HL-60 (cell line): Measurements from ENCODE around the gene NUDT15.

Experiments used
- DNase-seq, 2 experiments: peaks; one replicate each; pipeline ENCODE4 v3.0.0-alpha.2; 2010 to 2020; ENCODE audit warnings: low read depth in 1 of 2, low spot score in 1 of 2
- H3K27ac ChIP-seq: fragments of 250-450 bp; sonication (Bioruptor Pico); replicated peaks from 2 replicates; pipeline ENCODE4 v1.5.1; 2020; ENCODE audit warnings: mild to moderate bottlenecking, moderate library complexity
- H3K27me3 ChIP-seq: fragments of 250-450 bp; sonication (Bioruptor Pico); 2 replicates; pipeline ENCODE4 v1.5.1; 2021; ENCODE audit warnings: mild to moderate bottlenecking, moderate library complexity; ENCODE audit not compliant: insufficient read depth, poor library complexity, severe bottlenecking
- H3K4me3 ChIP-seq: replicated peaks from 2 replicates; pipeline ENCODE4 v1.5.1; 2011; ENCODE audit warnings: mild to moderate bottlenecking, control low read depth, low read length; ENCODE audit not compliant: insufficient read depth
- GABPA ChIP-seq: IDR thresholded peaks from 2 replicates; pipeline ENCODE4 v1.6.1; 2012; ENCODE audit warnings: low read depth
- POLR2AphosphoS5 ChIP-seq: IDR thresholded peaks from 2 replicates; pipeline ENCODE4 v1.6.1; 2012; ENCODE audit warnings: low read depth
- REST ChIP-seq: IDR thresholded peaks from 2 replicates; pipeline ENCODE4 v1.6.1; 2012; ENCODE audit warnings: low read depth; ENCODE audit not compliant: insufficient replicate concordance
- SPI1 ChIP-seq: IDR thresholded peaks from 2 replicates; pipeline ENCODE4 v1.6.1; 2012; ENCODE audit warnings: low read depth, mild to moderate bottlenecking, borderline replicate concordance
- TF ChIP-seq, protein P1 (sequence below): IDR thresholded peaks from one replicate; pipeline ENCODE4 v1.5.1; 2011; ENCODE audit warnings: low read length, control low read depth, inconsistent platforms; ENCODE audit not compliant: insufficient read depth

Gene NUDT15

DNA sequence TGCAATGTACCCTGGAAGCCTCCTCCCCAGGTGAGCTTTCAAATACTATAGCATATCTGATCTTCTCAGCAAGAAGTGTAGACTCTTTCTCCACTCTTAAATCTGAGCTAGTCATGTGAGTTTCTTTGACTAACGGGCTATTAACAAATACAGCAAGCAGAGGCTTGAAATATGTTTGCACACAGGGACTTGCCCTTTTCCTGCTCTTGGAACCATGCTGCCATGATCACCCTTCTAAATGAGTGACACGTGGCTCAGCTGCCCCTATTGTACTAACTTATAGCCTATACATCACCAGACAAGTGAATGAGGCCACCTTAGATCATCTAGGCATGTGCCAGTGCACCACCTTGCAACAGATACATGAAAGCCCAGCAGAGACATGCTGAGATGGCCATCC lies 23.2 kb upstream of the NUDT15 start:
- DNase-seq: no peak
- no peak overlapping the region for H3K4me3 ChIP-seq
- TF ChIP-seq POLR2AphosphoS5: no peak
- no peak for TF ChIP-seq GABPA
- TF ChIP-seq, protein P1, sequence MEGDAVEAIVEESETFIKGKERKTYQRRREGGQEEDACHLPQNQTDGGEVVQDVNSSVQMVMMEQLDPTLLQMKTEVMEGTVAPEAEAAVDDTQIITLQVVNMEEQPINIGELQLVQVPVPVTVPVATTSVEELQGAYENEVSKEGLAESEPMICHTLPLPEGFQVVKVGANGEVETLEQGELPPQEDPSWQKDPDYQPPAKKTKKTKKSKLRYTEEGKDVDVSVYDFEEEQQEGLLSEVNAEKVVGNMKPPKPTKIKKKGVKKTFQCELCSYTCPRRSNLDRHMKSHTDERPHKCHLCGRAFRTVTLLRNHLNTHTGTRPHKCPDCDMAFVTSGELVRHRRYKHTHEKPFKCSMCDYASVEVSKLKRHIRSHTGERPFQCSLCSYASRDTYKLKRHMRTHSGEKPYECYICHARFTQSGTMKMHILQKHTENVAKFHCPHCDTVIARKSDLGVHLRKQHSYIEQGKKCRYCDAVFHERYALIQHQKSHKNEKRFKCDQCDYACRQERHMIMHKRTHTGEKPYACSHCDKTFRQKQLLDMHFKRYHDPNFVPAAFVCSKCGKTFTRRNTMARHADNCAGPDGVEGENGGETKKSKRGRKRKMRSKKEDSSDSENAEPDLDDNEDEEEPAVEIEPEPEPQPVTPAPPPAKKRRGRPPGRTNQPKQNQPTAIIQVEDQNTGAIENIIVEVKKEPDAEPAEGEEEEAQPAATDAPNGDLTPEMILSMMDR: no peak
- TF ChIP-seq SPI1: no peak
- TF ChIP-seq REST: no peak
- no peaks in the 10 kb centered on the region for H3K27me3 ChIP-seq
- H3K27ac ChIP-seq: no peak overlapping the region

GRCh38 chr13:48018637-48019036 lies 18.9 kb upstream of the NUDT15 start:
- H3K27me3 ChIP-seq: no peaks in the 10 kb centered on the region
- no peak overlapping the region for H3K4me3 ChIP-seq
- no peak overlapping the region for H3K27ac ChIP-seq
- TF ChIP-seq SPI1: no peak
- TF ChIP-seq, protein P1: no peak
- no peak for TF ChIP-seq REST
- DNase-seq: no peak

DNA sequence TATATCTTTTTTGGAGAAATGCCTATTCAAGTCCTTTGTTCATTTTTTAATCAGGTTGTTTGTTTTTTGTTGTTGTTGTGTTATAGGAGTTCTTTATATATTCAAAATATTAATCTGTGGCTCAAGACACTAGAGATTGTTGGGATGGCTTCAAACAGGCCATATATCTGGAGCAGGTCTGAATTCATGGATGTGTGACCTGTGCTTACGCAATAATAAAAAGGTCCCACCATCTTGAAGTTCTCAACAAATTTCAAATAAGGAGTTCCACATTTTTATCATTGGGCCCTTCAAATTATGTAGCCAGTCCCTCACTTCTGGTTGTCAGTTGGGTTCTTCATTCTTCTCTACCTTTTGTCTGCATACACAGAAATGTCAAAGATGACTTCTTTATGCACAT lies 17.7 kb upstream of the NUDT15 start:
- no peak for DNase-seq
- H3K27me3 ChIP-seq: no peaks in the 10 kb centered on the region
- TF ChIP-seq, protein P1: no peak
- no peak for TF ChIP-seq GABPA
- no peak overlapping the region for H3K27ac ChIP-seq
- H3K4me3 ChIP-seq: no peak overlapping the region

GRCh38 chr13:48028066-48028465 lies 9.5 kb upstream of the NUDT15 start:
- Histone ChIP-seq H3K4me3 (no peak overlapping the region), H3K27me3 (no peaks in the 10 kb centered on the region), H3K27ac (no peak overlapping the region)
- TF ChIP-seq GABPA (no peak), REST (no peak), POLR2AphosphoS5 (no peak), SPI1 (no peak)
- TF ChIP-seq, protein P1: no peak
- DNase-seq: no peak
